NB4 (cell line): ENCODE data around the gene SLAIN2.

Experiments
- POLR2A ChIP-seq: IDR thresholded peaks from 2 replicates; pipeline ENCODE4 v1.6.1; 2011; ENCODE audit warnings: mild to moderate bottlenecking; ENCODE audit not compliant: insufficient read length; ENCODE audit errors: extremely low read depth
- TF ChIP-seq, protein P1 (sequence below): IDR thresholded peaks from one replicate; pipeline ENCODE4 v1.5.1; 2012; ENCODE audit warnings: low read depth, low read length
- TF ChIP-seq, protein P2 (sequence below): IDR thresholded peaks from 2 replicates; pipeline ENCODE4 v1.6.1; 2011; ENCODE audit warnings: low read depth, low read length

DNA sequence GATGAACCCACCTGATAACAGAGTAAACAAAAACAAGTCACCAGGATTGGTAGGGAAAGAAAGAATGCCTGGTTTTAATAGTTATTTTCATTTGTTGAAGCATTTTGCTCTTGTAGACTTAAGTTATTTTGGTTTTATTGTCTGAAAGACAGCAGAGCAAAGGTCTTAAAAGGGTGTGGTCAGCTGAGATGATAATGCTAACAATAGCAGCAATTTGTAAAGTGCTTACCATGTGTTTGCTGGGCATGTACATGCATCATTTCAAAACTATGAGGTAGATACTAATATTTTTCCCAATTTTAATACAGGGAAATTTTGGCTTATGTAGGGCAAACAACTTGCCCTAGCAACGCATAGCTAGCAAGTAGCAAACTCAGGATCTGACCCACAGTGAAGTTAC lies 95.0 kb downstream of the SLAIN2 start:
- TF ChIP-seq POLR2A = no peak
- TF ChIP-seq, protein P1, sequence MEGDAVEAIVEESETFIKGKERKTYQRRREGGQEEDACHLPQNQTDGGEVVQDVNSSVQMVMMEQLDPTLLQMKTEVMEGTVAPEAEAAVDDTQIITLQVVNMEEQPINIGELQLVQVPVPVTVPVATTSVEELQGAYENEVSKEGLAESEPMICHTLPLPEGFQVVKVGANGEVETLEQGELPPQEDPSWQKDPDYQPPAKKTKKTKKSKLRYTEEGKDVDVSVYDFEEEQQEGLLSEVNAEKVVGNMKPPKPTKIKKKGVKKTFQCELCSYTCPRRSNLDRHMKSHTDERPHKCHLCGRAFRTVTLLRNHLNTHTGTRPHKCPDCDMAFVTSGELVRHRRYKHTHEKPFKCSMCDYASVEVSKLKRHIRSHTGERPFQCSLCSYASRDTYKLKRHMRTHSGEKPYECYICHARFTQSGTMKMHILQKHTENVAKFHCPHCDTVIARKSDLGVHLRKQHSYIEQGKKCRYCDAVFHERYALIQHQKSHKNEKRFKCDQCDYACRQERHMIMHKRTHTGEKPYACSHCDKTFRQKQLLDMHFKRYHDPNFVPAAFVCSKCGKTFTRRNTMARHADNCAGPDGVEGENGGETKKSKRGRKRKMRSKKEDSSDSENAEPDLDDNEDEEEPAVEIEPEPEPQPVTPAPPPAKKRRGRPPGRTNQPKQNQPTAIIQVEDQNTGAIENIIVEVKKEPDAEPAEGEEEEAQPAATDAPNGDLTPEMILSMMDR = no peak
- TF ChIP-seq, protein P2, sequence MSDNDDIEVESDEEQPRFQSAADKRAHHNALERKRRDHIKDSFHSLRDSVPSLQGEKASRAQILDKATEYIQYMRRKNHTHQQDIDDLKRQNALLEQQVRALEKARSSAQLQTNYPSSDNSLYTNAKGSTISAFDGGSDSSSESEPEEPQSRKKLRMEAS = no peak
